H9 (cell line): ENCODE results near the gene CHCHD3. TPM values are rescaled to one million over a fixed set of nuclear protein-coding genes. Genes with fewer than 3 reads are reported as not detected.

Experiments used
- DNase-seq: peaks from one replicate; pipeline ENCODE4 v3.0.0-alpha.2; 2017
- H2AFZ ChIP-seq: one replicate; pipeline ENCODE4 v1.6.1; 2013; ENCODE audit warnings: mild to moderate bottlenecking, low read length, control low read depth, moderate library complexity
- H2AK5ac ChIP-seq: 2 replicates; pipeline ENCODE4 v1.6.1; 2013; ENCODE audit warnings: low read length, control low read depth, mixed read lengths; ENCODE audit not compliant: insufficient read length
- H2BK120ac ChIP-seq: one replicate; pipeline ENCODE4 v1.6.1; 2013; ENCODE audit warnings: low read depth, mild to moderate bottlenecking, low read length, control low read depth, inconsistent platforms; ENCODE audit not compliant: poor library complexity, severe bottlenecking
- H2BK12ac ChIP-seq: 2 replicates; pipeline ENCODE4 v1.6.1; 2013; ENCODE audit warnings: low read length, control low read depth, mixed read lengths, low read depth; ENCODE audit not compliant: insufficient read length
- H2BK15ac ChIP-seq: 2 replicates; pipeline ENCODE4 v1.6.1; 2013; ENCODE audit warnings: low read depth, low read length, control low read depth
- H2BK20ac ChIP-seq: one replicate; pipeline ENCODE4 v1.6.1; 2013; ENCODE audit warnings: low read depth, mild to moderate bottlenecking, low read length, control low read depth, inconsistent platforms; ENCODE audit not compliant: poor library complexity, severe bottlenecking
- H2BK5ac ChIP-seq: 2 replicates; pipeline ENCODE4 v1.6.1; 2013; ENCODE audit warnings: low read length, control low read depth, mixed read lengths; ENCODE audit not compliant: insufficient read length
- H3K14ac ChIP-seq: 2 replicates; pipeline ENCODE4 v1.6.1; 2013; ENCODE audit warnings: low read length, control low read depth; ENCODE audit not compliant: insufficient read depth
- H3K18ac ChIP-seq: 2 replicates; pipeline ENCODE4 v1.6.1; 2013; ENCODE audit warnings: low read depth, mild to moderate bottlenecking, mixed read lengths, low read length, control low read depth; ENCODE audit not compliant: insufficient read length
- H3K23ac ChIP-seq: 2 replicates; pipeline ENCODE4 v1.6.1; 2013; ENCODE audit warnings: low read length, control low read depth, mixed read lengths, low read depth; ENCODE audit not compliant: insufficient read length
- H3K23me2 ChIP-seq: 2 replicates; pipeline ENCODE4 v1.6.1; 2013; ENCODE audit warnings: low read depth, mild to moderate bottlenecking, mixed read lengths, low read length, control low read depth; ENCODE audit not compliant: insufficient read length, poor library complexity, severe bottlenecking
- H3K27ac ChIP-seq: 2 replicates; pipeline ENCODE4 v1.5.1; 2013; ENCODE audit warnings: low read length, control low read depth, mixed read lengths, low read depth; ENCODE audit not compliant: insufficient read length
- H3K27me3 ChIP-seq: 2 replicates; pipeline ENCODE4 v1.6.1; 2013; ENCODE audit warnings: low read length, control low read depth, inconsistent platforms; ENCODE audit not compliant: insufficient read depth
- H3K4ac ChIP-seq: 2 replicates; pipeline ENCODE4 v1.6.1; 2013; ENCODE audit warnings: low read depth, mild to moderate bottlenecking, control low read depth, inconsistent platforms, low read length, moderate library complexity
- H3K4me1 ChIP-seq: 2 replicates; pipeline ENCODE4 v1.6.1; 2013; ENCODE audit warnings: low read length, control low read depth, inconsistent platforms; ENCODE audit not compliant: insufficient read depth
- H3K4me2 ChIP-seq: 2 replicates; pipeline ENCODE4 v1.6.1; 2013; ENCODE audit warnings: low read length, control low read depth, mixed read lengths; ENCODE audit not compliant: insufficient read length, insufficient read depth
- H3K56ac ChIP-seq: 2 replicates; pipeline ENCODE4 v1.6.1; 2013; ENCODE audit warnings: low read depth, mild to moderate bottlenecking, mixed read lengths, low read length, control low read depth; ENCODE audit not compliant: insufficient read length
- H3K79me1 ChIP-seq: 2 replicates; pipeline ENCODE4 v1.6.1; 2013; ENCODE audit warnings: low read depth, mild to moderate bottlenecking, moderate library complexity, low read length, control low read depth, inconsistent platforms; ENCODE audit not compliant: insufficient read depth, poor library complexity, severe bottlenecking
- H3K79me2 ChIP-seq: 2 replicates; pipeline ENCODE4 v1.6.1; 2013; ENCODE audit warnings: low read length, control low read depth, inconsistent platforms; ENCODE audit not compliant: insufficient read depth
- H3K9ac ChIP-seq: 2 replicates; pipeline ENCODE4 v1.6.1; 2013; ENCODE audit warnings: low read length, control low read depth, mixed read lengths; ENCODE audit not compliant: insufficient read length; ENCODE audit errors: extremely low read depth
- H3K9me3 ChIP-seq: one replicate; pipeline ENCODE4 v1.6.1; 2013; ENCODE audit warnings: low read depth, low read length, inconsistent platforms; ENCODE audit not compliant: control insufficient read depth
- H3T11ph ChIP-seq: one replicate; pipeline ENCODE4 v1.6.1; 2013; ENCODE audit warnings: mild to moderate bottlenecking, low read length, control low read depth, inconsistent platforms
- H4K20me1 ChIP-seq: one replicate; pipeline ENCODE4 v1.6.1; 2013; ENCODE audit not compliant: control insufficient read depth, insufficient read length, insufficient read depth
- H4K5ac ChIP-seq: 2 replicates; pipeline ENCODE4 v1.6.1; 2013; ENCODE audit warnings: low read depth, mild to moderate bottlenecking, mixed read lengths, low read length, control low read depth; ENCODE audit not compliant: insufficient read length
- H4K8ac ChIP-seq: replicated peaks from 2 replicates; pipeline ENCODE4 v1.6.1; 2013; ENCODE audit warnings: low read length, control low read depth, mixed read lengths, low read depth; ENCODE audit not compliant: insufficient read length
- H4K91ac ChIP-seq: 2 replicates; pipeline ENCODE4 v1.6.1; 2013; ENCODE audit warnings: low read depth, mild to moderate bottlenecking, moderate library complexity, mixed read lengths, low read length, control low read depth; ENCODE audit not compliant: insufficient read length
- H3K27ac Mint-ChIP-seq, 3 experiments: 2 replicates in 2 of 3; 3 replicates in 1 of 3; pipeline ENCODE4 v1.8.0; 2020 to 2021; ENCODE audit warnings: mixed read lengths in 3 of 3, mild to moderate bottlenecking in 1 of 3, moderate library complexity in 1 of 3
- H3K27me3 Mint-ChIP-seq: 2 replicates; pipeline ENCODE4 v1.8.0; 2021; ENCODE audit warnings: low read depth, mild to moderate bottlenecking, moderate library complexity, mixed read lengths
- H3K36me3 Mint-ChIP-seq, 3 experiments: 2 replicates in 2 of 3; 3 replicates in 1 of 3; pipeline ENCODE4 v1.8.0; 2020 to 2021; ENCODE audit warnings: low read depth in 3 of 3, mixed read lengths in 3 of 3; ENCODE audit not compliant: insufficient read depth in 1 of 3
- H3K4me1 Mint-ChIP-seq, 2 experiments: 2 replicates each; pipeline ENCODE4 v1.8.0; 2020; ENCODE audit warnings: mixed read lengths in 2 of 2
- H3K4me3 Mint-ChIP-seq, 2 experiments: 2 replicates in 1 of 2; 3 replicates in 1 of 2; pipeline ENCODE4 v1.8.0; 2020 to 2021; ENCODE audit warnings: mild to moderate bottlenecking in 2 of 2, mixed read lengths in 2 of 2, moderate library complexity in 1 of 2
- H3K9me3 Mint-ChIP-seq, 2 experiments: 2 replicates in 1 of 2; 3 replicates in 1 of 2; pipeline ENCODE4 v1.8.0; 2020; ENCODE audit warnings: mild to moderate bottlenecking in 2 of 2, mixed read lengths in 2 of 2, moderate library complexity in 1 of 2
- CTCF ChIP-seq: fragments of 200-600 bp; sonication (generic); conservative IDR thresholded peaks from 3 replicates; pipeline ENCODE4 v1.8.0; 2021; ENCODE audit warnings: antibody characterized with exemption, mild to moderate bottlenecking
- WGBS: extraction: QIAGEN DNeasy Blood & Tissue Kit; methylation state at CpG from one replicate; pipeline ENCODE4 v1.1.7; 2013; ENCODE audit warnings: missing lambda C conversion rate, low lambda C conversion rate, mixed read lengths; ENCODE audit not compliant: insufficient read length; ENCODE audit errors: extremely low coverage; 5-methylcytosine and 5-hydroxymethylcytosine counted together
- total RNA-seq: library from RNA; stranded (reverse); gene quantifications from 2 replicates; pipeline ENCODE4 v1.2.1, GENCODE V29; 2021

CHCHD3 gene
- total RNA-seq, 1 experiment from 2014 or later = 104 TPM

GRCh38 chr7:133065301-133065700 is 16.6 kb downstream of the CHCHD3 start:
- no peak overlapping the region for H2BK20ac ChIP-seq
- H3K9ac ChIP-seq = no peak overlapping the region
- no peak overlapping the region for H3K18ac ChIP-seq
- no peak overlapping the region for H3K4me3 Mint-ChIP-seq
- H4K8ac ChIP-seq = no peak overlapping the region
- H3K4me1 ChIP-seq = no peaks in the 10 kb centered on the region
- H3K79me1 ChIP-seq = peaks cover 17% of the 10 kb centered on the region
- no peak overlapping the region for H4K91ac ChIP-seq
- no peak for DNase-seq
- H3K27me3 ChIP-seq = no peaks in the 10 kb centered on the region
- no peak overlapping the region for H3K14ac ChIP-seq
- H3K23me2 ChIP-seq = no peaks in the 10 kb centered on the region
- H3K56ac ChIP-seq = no peak overlapping the region
- no peak overlapping the region for H2BK5ac ChIP-seq
- no CpG with 5 or more reads among the region's 1 CpG for WGBS
- H3K4me1 Mint-ChIP-seq = peaks cover 4 to 7% of the 10 kb centered on the region in 2 experiments
- no peaks in the 10 kb centered on the region for H4K20me1 ChIP-seq
- no peak overlapping the region for H2AFZ ChIP-seq
- H3K23ac ChIP-seq = no peak overlapping the region
- no peaks in the 10 kb centered on the region for H3K27me3 Mint-ChIP-seq
- H4K5ac ChIP-seq = no peak overlapping the region
- H3K9me3 ChIP-seq = no peaks in the 10 kb centered on the region
- H3K27ac ChIP-seq = no peak overlapping the region
- no peak overlapping the region for H3T11ph ChIP-seq
- H3K79me2 ChIP-seq = peaks cover 8% of the 10 kb centered on the region
- H2AK5ac ChIP-seq = no peak overlapping the region
- peaks cover 19 to 27% (median 23%) of the 10 kb centered on the region in 3 experiments; a peak in 6 of 7 replicates for H3K36me3 Mint-ChIP-seq
- H3K4ac ChIP-seq = no peak overlapping the region
- no peak overlapping the region for H3K4me2 ChIP-seq
- H3K27ac Mint-ChIP-seq = no peak overlapping the region
- TF ChIP-seq CTCF = no peak
- no peak overlapping the region for H2BK15ac ChIP-seq
- no peak overlapping the region for H2BK120ac ChIP-seq
- H3K9me3 Mint-ChIP-seq = no peaks in the 10 kb centered on the region
- H2BK12ac ChIP-seq = no peak overlapping the region
